ENCODE data around the gene ATP6V1F. TPM values are rescaled to one million over a fixed set of nuclear protein-coding genes. Genes with fewer than 3 reads are reported as not detected.
A peak's percentile ranks its signal among the peaks of the same experiment; 100 is the strongest.

Gene ATP6V1F, protein sequence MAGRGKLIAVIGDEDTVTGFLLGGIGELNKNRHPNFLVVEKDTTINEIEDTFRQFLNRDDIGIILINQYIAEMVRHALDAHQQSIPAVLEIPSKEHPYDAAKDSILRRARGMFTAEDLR
- polyA plus RNA-seq (2013, experiment 1 of 2; ENCODE audit: insufficient read length), result 125 TPM
- polyA plus RNA-seq (2013, experiment 2 of 2; ENCODE audit: insufficient read length), result 119 TPM

- DNase-seq, result peak; percentile 97
These were observed at the start of gene ATP6V1F for GRCh38 chr7:128862571-128863432. Gene ATP6V1F (plus strand): TSS chr7:128862856. CDS start chr7:128862905, 49 bp downstream.

DNA sequence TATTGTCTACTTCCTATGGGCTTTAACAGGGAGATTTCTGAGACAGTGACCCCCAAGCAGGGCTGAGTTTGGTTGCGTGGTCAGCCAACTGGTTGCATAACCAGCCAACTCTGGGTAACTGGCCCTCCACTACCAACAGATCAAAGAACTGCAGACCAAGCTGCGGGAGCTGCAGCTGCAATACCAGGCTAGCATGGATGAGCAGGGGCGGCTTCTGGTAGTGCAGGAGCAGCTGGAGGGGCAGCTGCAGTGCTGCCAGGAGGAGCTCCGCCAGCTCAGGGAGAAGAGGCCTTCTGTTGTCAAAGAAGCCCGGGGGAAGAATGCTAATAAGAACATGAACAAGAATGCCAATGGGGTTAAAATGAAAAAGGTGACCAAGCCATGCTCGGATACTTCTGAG lies 48.2 kb upstream of the ATP6V1F start:
- no peak for DNase-seq

- no peak for DNase-seq
These were observed 47.2 kb upstream of the ATP6V1F start for GRCh38 chr7:128815289-128815942.

DNA sequence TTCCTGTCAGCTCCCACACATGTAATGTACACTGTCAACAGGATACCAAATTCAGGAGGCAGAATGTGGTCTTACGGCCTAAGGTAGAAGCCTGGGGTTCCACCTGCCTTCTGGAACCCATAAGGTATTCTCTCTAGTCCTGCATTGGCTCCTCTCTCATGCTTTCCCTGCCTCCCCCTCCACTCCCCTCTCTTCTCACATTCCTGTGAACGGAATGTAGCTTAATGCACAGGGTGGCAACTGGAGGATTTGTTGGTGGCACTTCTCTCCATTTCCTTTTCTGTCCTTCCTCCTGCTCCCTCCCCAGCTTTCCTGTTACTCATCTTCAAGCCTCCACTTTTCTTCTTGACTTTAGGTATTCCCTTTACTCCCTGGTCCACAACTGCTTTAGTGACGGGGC lies 44.0 kb upstream of the ATP6V1F start:
- DNase-seq, result no peak

- DNase-seq, result no peak
These were observed 40.9 kb upstream of the ATP6V1F start for GRCh38 chr7:128821724-128822123.

GRCh38 chr7:128826512-128826911 lies 36.1 kb upstream of the ATP6V1F start:
- DNase-seq, result no peak

DNA sequence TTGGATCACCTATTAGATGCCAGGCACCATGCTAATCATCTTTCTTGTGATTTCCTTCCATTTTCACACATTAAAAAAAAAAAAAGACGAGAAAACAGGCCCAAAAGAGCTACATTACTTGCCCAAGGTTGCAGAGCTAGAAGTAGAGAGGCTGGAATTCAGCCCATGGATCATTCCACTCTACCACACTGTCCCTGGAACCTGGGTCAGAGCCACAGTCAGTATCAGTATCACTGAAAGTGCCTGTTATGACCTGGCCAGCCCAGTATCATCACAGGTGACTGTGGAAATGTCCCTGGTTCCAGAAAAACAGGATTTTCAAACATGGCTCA lies 35.8 kb upstream of the ATP6V1F start:
- DNase-seq, result no peak

GRCh38 chr7:128827248-128827958 lies 35.3 kb upstream of the ATP6V1F start:
- DNase-seq, result peak; percentile 79

- DNase-seq, result peak; percentile 84
These were observed 34.5 kb upstream of the ATP6V1F start for GRCh38 chr7:128827971-128828711.

GRCh38 chr7:128829391-128830166 lies 33.1 kb upstream of the ATP6V1F start:
- peak; percentile 77 for DNase-seq

- DNase-seq, result peak; percentile 85
These were observed 32.2 kb upstream of the ATP6V1F start, which contains the start of gene FLNC for GRCh38 chr7:128830231-128831177. Gene FLNC (plus strand): TSS chr7:128830406. CDS start chr7:128830638, 232 bp downstream.

DNA sequence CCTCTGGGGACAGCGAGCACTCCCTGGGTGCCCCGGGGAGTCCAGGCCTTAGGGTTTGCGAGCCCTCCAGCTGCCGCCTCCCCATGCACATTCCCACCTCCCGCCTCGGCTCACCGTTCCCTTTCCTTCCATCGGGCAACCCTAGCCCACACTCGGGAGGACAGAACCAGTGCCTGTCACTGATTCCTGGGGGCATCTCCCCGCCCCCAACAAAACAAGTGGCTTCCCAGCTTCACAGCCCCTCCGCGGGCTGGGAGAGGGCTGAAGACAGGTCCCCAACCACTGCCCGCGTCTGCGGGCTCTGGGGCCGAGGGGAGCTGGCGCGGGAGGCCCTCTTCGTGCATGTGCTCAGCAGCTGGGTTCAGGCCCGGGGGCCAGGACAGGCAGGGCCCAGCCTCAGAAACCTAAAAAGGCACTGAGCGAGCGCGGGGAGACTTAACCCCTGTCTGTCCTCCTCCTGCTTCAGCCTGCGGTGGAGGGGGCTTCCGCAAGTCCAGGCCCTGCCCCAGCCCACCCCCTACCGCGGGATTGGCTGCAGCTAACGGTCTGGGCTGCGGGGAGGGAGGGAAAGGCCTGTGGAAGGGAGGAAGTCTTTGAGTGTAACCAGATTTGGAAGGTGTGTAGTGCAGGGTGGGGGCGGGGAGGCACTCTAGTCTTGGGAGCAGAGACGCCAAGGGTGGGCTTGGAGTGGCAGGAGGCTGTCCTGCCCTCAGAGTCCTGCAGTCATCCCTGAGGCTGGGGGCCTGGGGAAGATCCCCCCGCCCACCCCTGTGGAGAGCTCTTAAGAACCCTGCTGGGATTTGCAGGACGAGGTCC lies 31.3 kb upstream of the ATP6V1F start:
- peak; percentile 84 for DNase-seq

GRCh38 chr7:128831994-128832879 lies 30.4 kb upstream of the ATP6V1F start:
- peak; percentile 43 for DNase-seq

GRCh38 chr7:128832880-128833147 lies 29.8 kb upstream of the ATP6V1F start:
- no peak for DNase-seq

DNA sequence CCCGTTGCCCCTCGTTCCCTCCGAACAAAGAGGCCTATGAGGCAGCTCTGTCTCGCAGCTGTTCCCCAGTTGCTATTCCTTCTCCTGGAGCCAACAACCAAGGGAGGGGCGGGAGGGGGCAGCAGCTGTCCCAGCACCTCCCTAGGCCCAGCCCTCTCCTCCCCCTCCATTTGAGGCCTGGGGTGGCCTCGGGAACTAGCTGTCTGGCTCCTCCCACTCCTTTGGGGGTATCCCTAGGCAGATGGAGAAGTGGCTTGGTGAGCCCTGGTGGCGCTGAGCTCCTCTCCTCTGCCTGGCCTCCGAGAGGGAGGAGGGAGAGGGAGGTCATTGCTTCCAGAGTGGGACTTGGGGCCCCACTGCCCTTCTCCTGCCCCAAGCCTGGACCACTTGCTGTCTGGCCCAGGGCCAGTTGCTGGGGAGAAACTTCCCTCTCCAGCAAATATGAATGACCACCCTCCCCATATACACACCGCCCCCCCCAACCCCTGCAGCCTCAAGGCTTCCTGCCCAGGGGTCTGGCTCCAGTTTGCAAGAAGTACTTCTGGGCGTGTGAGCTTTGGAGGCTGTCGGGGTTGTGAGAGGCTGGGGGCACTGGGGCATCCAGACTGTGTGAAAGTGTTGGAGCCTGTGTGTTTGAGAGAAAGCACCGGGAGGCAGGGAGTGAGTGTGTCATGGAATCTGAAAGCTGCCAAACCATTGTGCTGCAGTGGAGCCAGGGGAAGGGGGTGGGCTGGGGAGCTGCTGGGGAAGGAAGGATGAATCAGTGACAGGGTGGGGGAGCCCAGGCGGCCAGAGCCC lies 29.3 kb upstream of the ATP6V1F start:
- peak; percentile 87 for DNase-seq

DNA sequence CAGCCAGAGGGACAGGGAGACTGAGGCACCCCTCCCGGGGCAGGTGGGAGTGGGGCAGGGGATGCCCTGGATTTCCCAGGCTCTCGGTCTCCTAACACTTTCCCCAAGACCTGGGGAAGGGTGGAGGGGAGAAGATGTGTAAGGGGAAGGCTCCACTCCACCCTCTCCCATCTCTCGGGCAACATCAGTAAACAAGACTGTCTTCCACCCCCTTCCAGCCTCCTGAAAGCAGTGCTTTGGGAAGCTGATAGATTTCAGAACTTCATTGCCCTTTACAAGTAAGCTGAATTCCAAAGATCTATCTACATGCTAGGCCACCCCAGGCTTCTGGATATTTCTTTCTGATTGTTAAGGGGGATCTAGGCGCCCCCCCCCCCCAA lies 28.7 kb upstream of the ATP6V1F start:
- DNase-seq, result no peak

DNA sequence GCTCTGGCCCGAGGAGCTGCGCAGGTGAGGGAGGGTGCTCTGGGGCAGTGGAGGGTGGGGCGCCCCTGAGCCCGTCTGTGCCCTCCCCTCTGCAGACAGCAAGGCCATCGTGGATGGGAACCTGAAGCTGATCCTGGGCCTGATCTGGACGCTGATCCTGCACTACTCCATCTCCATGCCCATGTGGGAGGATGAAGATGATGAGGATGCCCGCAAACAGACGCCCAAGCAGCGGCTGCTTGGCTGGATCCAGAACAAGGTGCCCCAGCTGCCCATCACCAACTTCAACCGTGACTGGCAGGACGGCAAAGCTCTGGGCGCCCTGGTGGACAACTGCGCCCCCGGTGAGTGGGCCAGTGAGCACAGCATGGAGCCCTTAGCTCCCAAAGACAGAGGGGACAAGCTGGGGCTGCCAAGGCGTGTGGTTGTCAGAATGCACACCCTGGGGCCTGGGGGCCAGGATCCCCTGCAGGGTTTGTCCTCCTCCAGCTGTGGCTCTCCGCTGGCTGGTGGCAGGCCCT lies 27.4 kb upstream of the ATP6V1F start:
- no peak for DNase-seq
